ENCODE data around the gene NR2F1.
A peak's percentile ranks its signal among the peaks of the same experiment; 100 is the strongest.

The NR2F1 gene

GRCh38 chr5:93604644-93605515 lies 21.9 kb downstream of the NR2F1 start:
- no peak for DNase-seq

DNA sequence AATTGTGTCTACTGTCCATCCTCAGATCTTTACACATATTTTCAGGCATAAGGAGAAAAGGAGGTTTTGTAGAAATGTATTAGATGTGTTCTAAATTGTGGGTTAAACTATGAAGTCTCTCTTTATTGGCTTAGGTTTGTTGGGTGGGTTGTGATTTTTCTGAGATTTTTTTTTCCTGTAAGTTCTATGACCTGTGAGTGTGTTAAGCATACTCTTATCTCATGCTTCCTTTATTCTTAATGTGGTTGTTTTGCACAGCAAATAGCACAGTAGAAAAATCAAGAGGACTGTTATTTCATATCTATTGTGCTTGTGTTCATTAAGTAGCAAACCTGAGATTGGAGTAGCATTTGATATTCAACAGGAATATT lies 23.3 kb downstream of the NR2F1 start:
- DNase-seq, result no peak

DNA sequence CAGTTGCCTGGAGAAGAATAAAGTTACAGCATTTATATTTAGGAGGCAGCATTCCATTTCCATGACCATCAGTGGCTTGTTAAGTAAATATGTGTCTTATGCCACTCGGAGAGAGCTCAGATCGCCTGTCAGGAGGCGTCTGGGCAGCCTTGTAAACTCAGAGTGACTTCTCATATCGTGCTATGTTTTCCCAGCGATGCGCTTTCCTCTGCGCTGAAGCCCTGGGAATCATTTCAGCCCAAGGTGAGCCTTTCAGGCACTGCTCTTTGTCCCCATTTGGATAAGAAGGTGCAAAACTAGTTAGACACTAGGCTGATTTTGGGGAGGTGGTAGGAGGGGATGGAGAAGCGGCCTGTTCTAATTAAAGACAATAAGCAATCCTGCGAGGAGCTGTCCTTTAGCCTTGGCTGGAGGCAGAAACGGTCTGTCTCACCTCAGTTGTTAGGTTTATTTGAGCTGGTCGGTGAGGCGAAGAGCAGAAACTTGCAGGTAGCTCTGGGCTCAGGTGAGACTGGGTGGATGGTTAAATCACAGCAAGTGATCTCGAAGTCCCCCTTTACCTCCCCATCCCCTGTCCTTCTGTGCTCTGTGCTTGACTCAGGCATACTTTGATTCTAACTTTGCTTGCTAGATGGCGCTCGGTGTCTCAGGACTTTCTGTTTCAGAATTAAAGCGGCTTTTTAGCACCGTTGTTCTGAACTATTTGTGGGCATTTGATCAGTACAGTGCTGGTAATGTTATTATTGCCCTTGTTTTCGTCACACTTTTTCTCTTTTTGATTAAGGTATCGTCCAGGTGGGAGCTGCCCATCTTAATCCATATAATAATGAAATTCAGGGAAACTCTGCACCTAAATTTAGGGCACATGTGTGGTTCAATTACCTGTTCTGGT lies 24.6 kb downstream of the NR2F1 start:
- no peak for DNase-seq

DNA sequence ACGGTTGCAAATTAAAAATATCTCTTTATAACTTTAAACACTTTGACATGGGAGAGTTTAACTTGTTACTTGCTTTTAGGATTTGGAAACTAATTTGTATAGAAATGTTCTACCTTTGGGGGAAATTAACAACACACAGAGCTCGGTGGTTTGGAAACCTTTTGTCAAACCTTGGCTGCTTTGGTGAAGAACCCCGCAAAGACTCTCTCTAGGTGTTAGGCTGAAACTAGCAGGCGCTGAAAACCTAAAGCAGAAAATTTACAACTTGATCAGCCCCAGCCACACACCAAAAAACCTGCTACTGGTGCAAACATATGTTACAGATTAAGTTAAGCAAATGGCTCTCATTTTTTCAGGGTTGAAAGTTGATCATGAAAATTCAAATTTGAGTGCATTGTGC lies 25.8 kb downstream of the NR2F1 start:
- no peak for DNase-seq

DNA sequence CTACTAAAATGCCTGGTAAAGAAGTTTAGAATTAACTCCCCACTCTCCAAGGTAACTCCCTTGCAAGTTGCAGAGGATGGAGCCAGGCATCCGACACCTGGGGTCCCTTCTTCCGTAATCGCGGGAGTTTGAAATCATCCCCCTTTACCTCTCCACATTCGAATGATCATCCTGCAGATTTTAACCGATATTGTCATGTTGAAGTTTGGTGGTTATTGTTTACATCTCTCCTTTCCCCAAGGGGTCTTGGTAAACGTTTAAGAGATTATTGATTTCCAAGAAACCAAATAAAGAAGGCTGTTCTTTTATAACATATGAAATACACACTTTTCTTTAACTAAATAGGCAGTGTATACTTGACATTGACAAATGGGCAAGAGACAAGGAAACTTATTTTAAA lies 26.7 kb downstream of the NR2F1 start:
- no peak for DNase-seq

DNA sequence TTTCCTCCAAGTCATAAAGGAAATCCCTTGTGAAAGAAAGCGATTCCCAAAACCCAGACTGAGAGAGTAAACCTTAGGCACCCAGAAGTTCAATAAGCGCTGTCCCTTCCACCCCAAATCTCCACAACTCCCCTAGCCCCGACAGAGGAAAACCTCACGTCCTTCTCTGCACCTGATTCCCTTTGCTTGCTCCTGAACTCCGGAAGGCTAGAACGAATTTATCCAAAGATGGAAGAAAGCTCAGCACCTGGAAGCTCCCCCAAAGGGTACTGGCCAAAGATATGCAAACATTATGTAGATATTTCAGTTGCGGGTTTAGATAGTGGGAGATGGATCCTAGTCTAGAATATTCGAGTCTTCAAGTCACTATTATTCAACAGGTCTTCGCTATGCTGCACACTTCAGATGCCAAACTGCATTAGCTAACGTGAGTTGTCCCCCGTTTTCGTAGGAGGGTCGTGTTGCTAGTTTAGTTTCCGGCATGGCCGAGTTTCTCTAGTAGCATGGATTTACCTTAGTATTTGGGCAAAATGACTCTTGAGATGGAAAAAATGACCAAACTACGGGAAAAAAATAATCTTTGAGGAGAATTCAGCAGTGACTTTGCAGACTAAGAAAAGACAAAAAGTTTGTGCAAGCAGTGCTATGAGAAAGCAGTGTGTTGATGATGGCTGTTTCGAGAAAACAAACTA lies 27.7 kb downstream of the NR2F1 start:
- DNase-seq, result no peak

GRCh38 chr5:93611273-93611975 lies 28.4 kb downstream of the NR2F1 start:
- no peak for DNase-seq

DNA sequence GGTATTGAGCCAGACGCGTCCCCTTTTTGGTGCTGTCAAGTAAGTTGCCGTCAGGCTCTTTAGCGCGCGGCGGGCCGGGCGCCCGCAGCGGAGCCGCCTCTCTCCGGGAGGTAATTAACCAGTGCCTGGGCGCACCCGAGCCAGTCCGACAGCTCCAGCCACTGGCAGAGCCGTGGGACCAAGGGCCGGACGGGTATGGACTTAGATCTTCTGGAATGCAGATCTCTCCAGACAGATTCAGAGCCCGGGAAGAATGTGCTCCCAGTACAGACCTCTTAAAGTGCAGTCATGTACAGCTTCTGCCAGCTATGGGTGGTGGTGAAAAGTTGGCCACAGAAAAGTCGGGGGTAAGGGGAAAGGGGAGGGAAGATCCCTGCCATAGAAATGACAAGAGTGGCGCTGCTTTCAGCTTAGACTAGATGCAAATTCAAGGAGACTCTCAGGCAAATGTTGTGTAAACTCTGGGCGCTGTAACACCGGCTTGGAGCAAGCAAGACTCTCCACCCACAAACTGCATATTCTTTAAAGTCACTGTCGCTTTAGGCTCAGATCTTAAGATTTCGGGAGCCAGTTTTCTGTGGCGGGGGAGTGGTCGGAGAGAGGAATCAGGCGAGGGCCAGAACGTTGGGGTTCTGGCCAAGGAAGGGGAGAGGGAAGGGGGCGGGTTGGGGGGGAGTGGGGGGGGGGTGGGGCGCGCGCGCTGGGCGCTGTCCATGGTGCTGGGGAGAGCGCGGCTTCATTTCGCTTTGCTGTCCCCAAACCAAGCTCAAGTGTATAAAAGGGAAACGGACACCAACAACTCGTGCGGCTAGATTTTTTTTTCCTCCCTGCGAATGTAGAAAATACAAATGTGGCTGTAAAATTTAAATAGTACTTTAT lies 29.2 kb downstream of the NR2F1 start:
- no peak for DNase-seq

GRCh38 chr5:93612855-93613243 lies 29.8 kb downstream of the NR2F1 start:
- no peak for DNase-seq

GRCh38 chr5:93616538-93617174 lies 33.6 kb downstream of the NR2F1 start:
- no peak for DNase-seq

DNA sequence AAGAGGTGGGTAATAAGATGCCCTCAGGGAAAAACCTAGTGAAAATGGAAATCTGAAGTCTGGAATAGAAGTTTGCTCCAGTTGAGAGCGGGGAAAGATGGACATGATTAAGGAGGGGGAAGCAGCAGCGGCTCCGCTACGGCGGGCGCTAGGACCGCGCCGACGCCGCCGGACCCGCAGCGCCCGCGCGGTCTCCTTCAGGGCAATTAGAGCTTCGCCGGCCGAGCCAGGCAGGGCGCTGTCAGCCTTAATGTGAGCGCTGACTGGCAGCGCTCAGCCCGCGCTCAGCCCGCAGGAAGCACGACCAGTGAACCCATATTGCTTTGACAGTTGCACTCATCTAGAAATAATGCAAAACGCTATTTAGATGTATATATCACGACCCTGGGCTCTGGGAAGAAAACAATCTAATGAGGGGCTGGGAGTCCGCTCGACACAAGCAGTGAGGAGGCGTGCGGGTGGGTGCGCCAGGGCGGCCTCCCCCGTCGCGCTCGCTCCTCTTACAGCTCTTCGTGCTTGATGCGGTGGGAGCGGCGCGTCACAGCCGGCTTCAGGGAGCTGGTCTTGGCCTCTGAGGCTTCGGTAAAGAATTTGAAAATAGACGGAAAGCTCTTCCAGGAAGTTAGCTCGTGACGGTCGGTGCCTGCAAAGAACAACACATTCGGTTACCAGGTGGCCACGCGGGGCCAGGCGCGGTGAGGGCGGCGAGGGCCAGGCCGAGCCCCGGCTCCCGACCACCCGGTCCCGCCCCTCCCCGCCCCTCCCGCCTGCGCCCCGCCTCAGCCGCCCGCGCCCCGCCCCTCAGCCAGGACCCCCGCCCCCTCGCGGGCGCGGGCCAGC lies 37.7 kb downstream of the NR2F1 start:
- peak; percentile 61 for DNase-seq

GRCh38 chr5:93621327-93621798 lies 38.3 kb downstream of the NR2F1 start:
- DNase-seq, result peak; percentile 39

- peak; percentile 40 for DNase-seq
Measured at GRCh38 chr5:93622240-93622885, 39.3 kb downstream of the NR2F1 start.

DNA sequence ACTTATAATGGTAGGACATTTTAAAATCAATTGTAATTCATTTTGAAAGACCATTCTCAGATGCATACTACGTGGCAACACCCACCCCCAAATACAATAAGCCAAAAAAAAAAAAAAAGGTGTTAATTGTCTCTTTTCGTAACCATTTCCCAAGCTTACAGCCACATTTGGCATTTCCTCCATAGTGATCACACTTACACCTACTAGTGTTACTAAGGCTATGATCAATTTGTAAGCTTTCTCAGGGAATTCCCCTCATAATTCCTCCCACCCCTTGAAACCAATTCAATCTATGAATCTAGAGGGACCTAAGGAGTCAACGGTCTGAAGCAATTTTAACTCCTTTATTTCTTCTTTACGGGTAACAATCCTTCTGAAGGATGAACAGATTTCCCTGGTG lies 40.1 kb downstream of the NR2F1 start:
- DNase-seq, result no peak

DNA sequence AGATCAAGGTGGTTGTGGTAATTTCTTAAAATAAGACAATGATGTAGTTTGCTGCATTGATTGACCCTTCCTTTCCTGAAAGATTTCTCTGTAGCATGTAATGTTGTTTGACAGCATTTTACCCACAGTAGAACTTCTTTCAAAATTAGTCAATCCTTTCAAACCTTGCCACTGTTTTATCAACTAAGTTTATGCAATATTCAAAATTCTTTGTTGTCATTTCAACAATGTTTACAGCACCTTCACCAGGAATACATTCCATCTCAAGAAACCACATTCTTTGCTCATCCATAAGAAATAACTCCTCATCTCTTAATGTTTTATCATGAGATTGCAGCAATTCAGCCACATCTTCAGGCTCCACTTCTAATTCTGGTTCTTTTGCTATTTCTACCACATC lies 43.8 kb downstream of the NR2F1 start:
- no peak for DNase-seq

DNA sequence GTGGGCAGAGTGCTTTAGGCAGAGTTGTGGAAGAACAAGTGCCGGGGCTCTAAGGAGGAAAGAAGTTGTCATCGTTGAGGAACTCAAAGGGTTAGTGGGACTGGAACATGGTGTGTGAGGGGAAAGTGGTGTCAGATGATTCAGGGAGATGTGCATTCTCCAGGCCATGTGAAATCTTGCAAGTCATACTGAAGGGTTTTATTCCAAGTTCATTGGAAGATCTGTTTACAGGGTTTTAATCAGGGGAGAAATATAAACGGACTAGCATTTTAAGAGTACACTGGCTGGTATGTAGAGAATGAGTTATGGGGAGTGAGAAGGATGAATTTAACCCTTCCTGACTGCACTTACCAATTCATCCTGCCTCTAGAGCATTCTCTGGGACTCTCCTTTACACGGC lies 49.3 kb downstream of the NR2F1 start:
- DNase-seq, result no peak

GRCh38 chr5:93635991-93636390 lies 53.0 kb downstream of the NR2F1 start:
- DNase-seq, result no peak

DNA sequence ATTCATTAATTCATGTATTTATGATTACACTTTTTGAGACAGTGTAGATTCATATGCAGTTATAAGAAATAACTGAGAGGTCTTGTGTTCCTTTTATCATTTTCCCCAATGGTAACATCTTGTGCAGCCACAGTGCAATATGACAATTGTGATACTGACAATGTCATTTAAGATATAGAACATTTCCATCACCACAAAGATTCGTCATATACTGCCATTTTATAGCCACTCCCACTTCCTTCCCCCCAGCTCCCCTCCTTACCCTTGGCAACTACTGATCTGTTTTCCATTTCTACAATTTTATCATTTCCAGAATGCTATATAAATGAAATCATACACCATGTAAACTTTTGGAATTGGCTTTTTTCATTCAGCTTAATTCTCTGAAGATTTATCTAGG lies 53.8 kb downstream of the NR2F1 start:
- no peak for DNase-seq

DNA sequence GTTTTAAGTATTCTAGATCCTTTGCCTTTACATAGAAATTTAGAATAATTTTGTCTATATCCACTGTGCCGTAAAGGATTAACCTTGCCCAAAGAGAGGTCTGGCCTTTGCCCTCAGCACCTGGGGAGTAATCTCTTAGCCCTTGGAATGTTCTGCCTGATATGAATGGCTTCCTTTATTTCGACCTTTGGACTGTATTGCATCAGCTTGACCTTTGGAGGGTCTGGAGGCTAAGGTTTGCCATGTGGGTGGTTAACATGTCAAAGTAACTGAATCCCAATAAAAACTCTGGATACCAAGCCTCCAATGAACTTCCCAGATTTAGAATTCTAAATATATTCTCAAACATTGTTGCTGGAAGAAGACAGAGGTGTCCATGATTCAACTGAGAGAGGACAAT lies 54.7 kb downstream of the NR2F1 start:
- DNase-seq, result no peak

DNA sequence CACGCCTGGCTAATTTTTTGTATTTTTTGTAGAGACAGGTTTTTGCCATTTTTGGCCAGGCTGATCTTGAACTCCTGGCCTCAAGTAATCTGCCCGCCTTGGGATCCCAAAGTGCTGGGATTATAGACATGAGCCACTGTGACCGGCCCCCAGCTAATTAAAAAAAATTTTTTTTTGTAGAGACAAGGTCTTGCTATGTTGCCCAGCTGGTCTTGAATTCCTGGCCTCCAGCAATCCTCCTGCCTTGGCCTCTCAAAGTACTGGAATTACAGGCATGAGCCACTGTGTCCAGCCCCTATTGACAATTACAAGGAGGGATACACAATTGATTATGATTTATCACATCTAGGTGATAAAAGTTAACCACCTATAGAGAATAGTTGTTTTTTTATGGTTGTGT lies 59.5 kb downstream of the NR2F1 start:
- DNase-seq, result no peak

All from activated T-cell treated with anti-CD3 and anti-CD28 coated beads, Interleukin-2, amount 50 U/mL, for 1 hour (primary cell).